ENCODE data around the gene ATAD1. TPM values are rescaled to one million over a fixed set of nuclear protein-coding genes. Genes with fewer than 3 reads are reported as not detected.
"Not testable (repeated sequence)": the region's sequence is repeated elsewhere in the genome, so short reads cannot be mapped to it uniquely, and the experiment has no call there.

Gene ATAD1
- total RNA-seq, result 45.9 TPM
- long read RNA-seq, full-length matches to known transcripts, result 20 of 92 reads
- long read RNA-seq, partial matches to known transcripts, result 1 of 92 reads
- long read RNA-seq, other reads (novel, unspliced or antisense), result 71 of 92 reads

GRCh38 chr10:87817609-87818504 lies at the start of gene ATAD1:
Gene ATAD1, minus strand, starts transcription at chr10:87818226. Its CDS starts 3,627 bp downstream, at chr10:87814599.
- TF ChIP-seq CTCF (IDR thresholded peaks at IDR 0.05), result peak; percentile 29
- Histone ChIP-seq H3K4me3 (peak within 1 kb of the TSS; percentile 72), H3K36me3 (peaks cover 3% of the 10 kb centered on the region), H3K4me1 (peaks cover 23% of the 10 kb centered on the region), H3K27ac (peak within 1 kb of the TSS; percentile 86), H3K9me3 (no peaks in the 10 kb centered on the region), H3K27me3 (no peaks in the 10 kb centered on the region)
- DNase-seq (peak; percentile 93), ATAC-seq (peak; percentile 99)
- intact Hi-C loops (cut with DNase I), result no loop called here

- H3K27ac ChIP-seq, result peak overlapping the region; percentile 94
These were observed 49.4 kb upstream of the ATAD1 start for GRCh38 chr10:87867453-87867852.

GRCh38 chr10:87866412-87866974 lies 48.5 kb upstream of the ATAD1 start:
- TF ChIP-seq CTCF (IDR thresholded peaks at IDR 0.05), result no peak
- Histone ChIP-seq H3K36me3 (no peaks in the 10 kb centered on the region), H3K27me3 (no peaks in the 10 kb centered on the region), H3K27ac (peak overlapping the region; percentile 94), H3K9me3 (no peaks in the 10 kb centered on the region), H3K4me1 (peaks cover 23% of the 10 kb centered on the region), H3K4me3 (peak overlapping the region; percentile 81)
- DNase-seq (no peak), ATAC-seq (no peak)
- intact Hi-C loops (cut with DNase I), result no loop called here

More at GRCh38 chr10:87867453-87867852, 49.4 kb upstream of the ATAD1 start:
- no peaks in the 10 kb centered on the region for H3K9me3 ChIP-seq
- peak overlapping the region; percentile 81 for H3K4me3 ChIP-seq
- H3K4me1 ChIP-seq, result peaks cover 27% of the 10 kb centered on the region
- intact Hi-C loops (cut with DNase I), result no loop called here
- H3K36me3 ChIP-seq, result no peaks in the 10 kb centered on the region
- DNase-seq, result no peak
- no peaks in the 10 kb centered on the region for H3K27me3 ChIP-seq
- TF ChIP-seq CTCF (IDR thresholded peaks at IDR 0.05), result no peak
- no peak for ATAC-seq

- Histone ChIP-seq H3K27ac (peak overlapping the region; percentile 94), H3K36me3 (no peaks in the 10 kb centered on the region), H3K4me3 (peak overlapping the region; percentile 81), H3K9me3 (no peaks in the 10 kb centered on the region), H3K4me1 (peaks cover 24% of the 10 kb centered on the region), H3K27me3 (no peaks in the 10 kb centered on the region)
- ATAC-seq (no peak), DNase-seq (no peak)
- no peak for TF ChIP-seq CTCF (IDR thresholded peaks at IDR 0.05)
- intact Hi-C loops (cut with DNase I), result no loop called here
These were observed 47.3 kb upstream of the ATAD1 start for GRCh38 chr10:87865241-87865881.

- no peak for TF ChIP-seq CTCF (IDR thresholded peaks at IDR 0.05)
- ATAC-seq, result no peak
- H3K36me3 ChIP-seq, result no peaks in the 10 kb centered on the region
- H3K27me3 ChIP-seq, result no peaks in the 10 kb centered on the region
- no peak for DNase-seq
- peak overlapping the region; percentile 81 for H3K4me3 ChIP-seq
- H3K27ac ChIP-seq, result peak overlapping the region; percentile 94
- intact Hi-C loops (cut with DNase I), result no loop called here
- H3K4me1 ChIP-seq, result peaks cover 26% of the 10 kb centered on the region
- H3K9me3 ChIP-seq, result no peaks in the 10 kb centered on the region
These were observed 46.6 kb upstream of the ATAD1 start for GRCh38 chr10:87864496-87865059.

GRCh38 chr10:87863951-87864495 lies 46.0 kb upstream of the ATAD1 start:
- H3K27me3 ChIP-seq; intact Hi-C loops (cut with DNase I); H3K9me3 ChIP-seq; ATAC-seq; H3K36me3 ChIP-seq: not testable (repeated sequence)
- Histone ChIP-seq H3K4me3 (peak overlapping the region; percentile 81), H3K27ac (peak overlapping the region; percentile 94), H3K4me1 (peaks cover 22% of the 10 kb centered on the region)
- peak; percentile 74 for DNase-seq
